NCI-H2227 (cell line): Measurements from ENCODE around the gene PPP4R2.

Experiments used
- DNase-seq: peaks from one replicate; lab custom pipeline; 2025; ENCODE audit not compliant: unreplicated experiment; lab: John Stamatoyannopoulos, UW

The PPP4R2 gene

DNA sequence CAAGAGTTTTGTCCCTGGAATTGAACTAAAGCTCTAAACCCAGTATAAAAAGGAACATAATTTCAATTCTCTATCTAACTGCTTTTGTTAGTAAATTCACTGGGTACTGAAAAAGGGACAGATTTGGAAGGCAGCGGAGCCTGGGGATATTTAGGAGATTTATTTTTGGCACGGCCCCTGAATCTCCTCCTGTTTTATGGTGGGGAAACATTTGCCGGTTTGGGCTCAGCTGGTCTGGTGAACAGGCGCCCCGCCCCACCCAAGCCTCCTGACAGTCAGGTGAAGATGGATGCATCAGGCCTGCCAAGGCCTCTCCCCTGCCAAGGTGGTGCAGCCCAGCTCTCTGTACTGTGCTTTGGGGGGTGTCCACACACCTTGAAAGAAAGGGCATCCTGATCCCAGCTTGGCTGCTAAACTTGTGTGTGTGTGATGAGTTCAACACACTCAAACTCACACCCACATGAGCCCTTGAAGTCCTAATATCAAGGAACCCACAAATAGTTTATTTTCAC, 111.1 kb downstream of the PPP4R2 start:
- no peak for DNase-seq

DNA sequence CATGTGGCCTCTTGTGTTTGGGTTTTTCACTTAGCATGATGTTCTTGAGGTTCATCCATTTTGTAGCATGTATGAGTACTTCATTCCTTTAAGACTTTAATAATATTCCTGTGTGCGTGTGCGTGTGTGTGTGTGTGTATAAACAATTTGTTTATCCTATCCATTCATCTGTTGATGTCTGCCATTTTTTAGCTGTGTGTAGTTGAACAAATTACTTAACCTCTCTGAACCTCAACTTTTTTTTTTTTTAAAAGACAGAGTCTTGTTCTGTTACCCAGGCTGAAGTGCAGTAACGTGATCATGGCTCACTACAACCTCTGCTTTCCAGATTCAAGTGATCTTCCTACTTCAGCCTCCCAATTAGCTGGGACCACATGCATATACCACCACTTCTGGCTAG, 112.1 kb downstream of the PPP4R2 start:
- DNase-seq: no peak

DNA sequence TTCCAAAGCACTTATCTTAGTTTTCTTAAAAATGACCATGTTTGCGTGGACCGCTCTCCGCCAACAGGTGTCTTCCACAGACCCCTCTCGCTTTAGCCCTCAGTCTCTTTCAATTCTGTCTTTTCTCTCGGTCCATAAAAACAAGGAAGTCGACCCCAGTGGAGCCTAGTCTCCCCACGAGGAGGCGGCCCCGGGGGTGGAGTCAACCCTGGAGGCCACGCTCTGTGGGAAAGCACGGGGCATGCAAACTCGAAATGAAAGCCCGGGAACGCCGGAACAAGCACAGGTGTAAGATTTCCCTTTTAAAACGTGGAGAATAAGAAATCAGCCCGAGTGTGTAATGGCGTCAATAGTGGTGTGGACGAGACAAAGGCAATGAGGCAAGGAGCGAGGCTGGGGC, 113.9 kb downstream of the PPP4R2 start:
- DNase-seq: no peak

DNA sequence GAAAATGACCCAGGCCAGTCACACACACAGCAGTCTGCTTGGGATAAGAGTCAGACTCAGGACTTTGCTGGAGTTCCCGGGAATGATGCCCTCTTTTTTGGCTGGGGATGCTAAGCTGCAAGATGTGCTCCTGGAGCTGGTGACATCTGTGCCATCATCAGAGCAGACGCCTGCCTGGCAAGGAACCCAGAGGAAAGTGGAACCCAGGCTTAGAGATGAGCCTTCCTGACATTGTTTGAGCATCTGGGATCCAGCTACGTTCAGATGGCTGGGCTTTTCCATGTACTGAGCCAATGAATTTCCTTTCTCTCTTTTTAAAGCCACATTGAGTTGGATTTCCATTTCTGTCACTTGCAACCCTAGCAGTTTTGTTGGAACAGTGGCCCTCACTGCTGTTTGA, 118.1 kb downstream of the PPP4R2 start:
- no peak for DNase-seq

DNA sequence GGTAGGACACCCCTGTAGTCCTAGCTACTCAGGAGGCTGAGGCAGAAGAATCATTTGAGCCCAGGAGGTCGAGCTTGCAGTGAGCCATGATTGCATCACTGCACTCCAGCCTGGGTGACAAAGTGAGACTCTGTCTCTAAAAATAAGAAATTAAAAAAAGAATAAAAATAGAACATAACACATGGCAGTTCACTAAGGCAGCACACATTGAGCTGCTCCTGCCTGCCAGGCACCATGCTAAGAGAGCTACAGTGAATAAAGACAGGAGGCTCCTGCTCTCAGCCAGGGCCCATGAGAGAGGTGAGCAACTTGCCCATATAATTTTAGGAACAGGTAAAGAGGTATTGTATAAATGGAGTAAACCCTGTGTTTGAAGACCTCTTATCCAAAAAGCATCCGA, 119.2 kb downstream of the PPP4R2 start:
- DNase-seq: no peak
